GM18951 (cell line): Measurements from ENCODE around the gene SSPN.

ENCODE experiments used
- POLR2A ChIP-seq: IDR thresholded peaks from 4 replicates; pipeline ENCODE4 v1.6.1; 2011; ENCODE audit warnings: mild to moderate bottlenecking; ENCODE audit not compliant: insufficient read length, insufficient read depth; ENCODE audit errors: extremely low read depth
- in situ Hi-C: fragments of 300-500 bp; cut with MboI; formaldehyde crosslinking; loops from one replicate; pipeline ENCODE4 v1.12.0; 2022; ENCODE audit warnings: low sequenced_read_pairs, mixed read lengths, inconsistent platforms; ENCODE audit not compliant: unreplicated experiment

The SSPN gene

DNA sequence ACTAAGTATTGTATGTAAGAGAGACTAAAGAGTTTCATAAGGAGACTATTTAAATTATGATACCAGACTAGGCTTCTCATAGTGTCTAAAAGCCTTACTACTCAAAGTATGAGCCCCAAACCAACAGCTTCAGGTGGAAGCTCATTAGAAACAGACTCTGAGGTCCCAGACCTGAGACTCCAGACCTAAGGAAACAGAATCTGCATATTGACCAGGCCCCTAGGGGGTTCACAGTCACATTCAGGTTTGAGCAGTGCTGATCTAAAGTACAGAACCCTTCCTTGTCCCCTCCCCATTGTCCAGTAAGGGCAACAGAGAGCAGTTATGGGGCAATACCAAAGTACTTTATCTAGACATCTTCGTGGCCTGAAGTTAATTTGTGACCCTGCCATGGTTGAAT, 87.7 kb downstream of the SSPN start:
- TF ChIP-seq POLR2A, result no peak
- in situ Hi-C loops, result no loop called here

DNA sequence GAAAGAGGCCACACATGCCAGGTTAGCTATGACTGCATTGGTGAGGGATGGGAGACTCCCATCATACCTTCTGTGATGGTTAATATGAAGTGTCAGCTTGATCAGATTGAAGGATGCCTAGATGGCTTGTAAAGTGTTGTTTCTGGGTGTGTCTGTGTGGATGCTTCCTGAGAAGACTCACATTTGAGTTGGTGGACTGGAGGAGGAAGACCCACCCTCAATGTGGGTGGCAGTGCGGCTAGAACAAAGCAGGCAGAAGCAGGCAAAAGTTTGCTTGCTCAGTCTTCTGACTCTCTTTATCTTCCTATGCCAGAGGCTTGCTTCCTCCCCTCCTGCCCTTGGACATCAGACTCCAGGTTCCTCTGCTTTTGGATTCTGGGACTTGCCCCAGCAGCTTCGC, 88.2 kb downstream of the SSPN start:
- TF ChIP-seq POLR2A, result no peak
- in situ Hi-C loops, result no loop called here

- in situ Hi-C loops, result no loop called here
- TF ChIP-seq POLR2A, result no peak
These were observed 90.0 kb downstream of the SSPN start for GRCh38 chr12:26285401-26285800.

- TF ChIP-seq POLR2A, result no peak
- in situ Hi-C loops, result no loop called here
These were observed 90.8 kb downstream of the SSPN start for GRCh38 chr12:26286186-26286585.

DNA sequence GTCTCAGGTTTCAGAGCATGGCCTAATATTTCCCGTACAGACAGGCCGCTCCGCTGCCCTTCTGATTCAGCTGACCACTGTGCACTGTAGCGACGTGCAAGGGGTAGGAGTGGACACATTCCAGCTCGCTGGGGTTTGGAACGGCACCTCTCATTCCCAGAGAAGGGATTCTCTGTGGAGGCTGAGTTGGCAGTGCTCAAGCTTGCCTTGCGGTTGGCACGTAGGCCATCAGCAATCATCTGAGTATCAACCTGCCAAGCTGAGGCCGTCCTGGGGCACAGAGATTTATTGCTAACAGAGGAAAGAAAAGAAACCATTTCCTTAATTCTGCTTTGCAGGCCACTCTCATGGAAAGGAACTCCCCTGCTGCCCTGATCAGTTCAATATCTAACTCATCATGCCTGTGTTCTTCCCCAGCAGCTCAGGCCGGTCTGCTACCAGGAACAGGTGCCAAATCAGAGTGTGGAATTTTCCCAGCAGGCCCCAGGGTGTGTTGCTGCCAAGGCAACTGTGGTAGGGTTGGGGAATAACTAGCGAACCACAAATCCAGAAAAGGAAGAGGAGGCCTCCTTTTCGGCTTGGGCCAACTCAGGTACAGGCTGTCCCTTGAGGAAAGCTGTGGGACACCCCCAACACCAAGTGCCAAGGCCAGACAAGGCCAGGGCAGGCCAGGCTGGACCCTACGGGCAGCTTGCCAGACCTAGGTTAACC, 92.5 kb downstream of the SSPN start:
- TF ChIP-seq POLR2A, result no peak
- in situ Hi-C loops, result no loop called here

- in situ Hi-C loops, result no loop called here
These were observed 95.2 kb downstream of the SSPN start for GRCh38 chr12:26290565-26290964.

DNA sequence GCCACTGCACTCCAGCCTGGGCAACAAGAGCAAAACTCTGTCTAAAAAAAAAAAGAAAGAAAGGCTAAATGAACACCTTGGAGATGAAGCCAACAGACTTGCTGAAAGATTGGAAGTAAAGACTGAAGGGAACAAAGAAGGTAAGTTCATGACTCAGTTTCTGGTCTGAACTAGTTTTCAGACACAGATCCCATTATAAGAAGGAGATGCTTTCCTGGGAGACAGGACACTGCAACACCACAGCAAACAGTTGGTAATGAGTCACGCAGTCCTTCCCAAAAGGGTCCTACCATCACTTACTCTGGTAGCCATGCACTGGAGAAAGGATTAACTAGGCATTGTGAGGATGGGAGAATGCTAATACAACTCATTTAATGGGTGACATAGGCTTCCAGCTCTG, 97.2 kb downstream of the SSPN start:
- in situ Hi-C loops, result no loop called here
- no peak for TF ChIP-seq POLR2A

More at GRCh38 chr12:26290565-26290964, 95.2 kb downstream of the SSPN start:
- TF ChIP-seq POLR2A, result no peak

DNA sequence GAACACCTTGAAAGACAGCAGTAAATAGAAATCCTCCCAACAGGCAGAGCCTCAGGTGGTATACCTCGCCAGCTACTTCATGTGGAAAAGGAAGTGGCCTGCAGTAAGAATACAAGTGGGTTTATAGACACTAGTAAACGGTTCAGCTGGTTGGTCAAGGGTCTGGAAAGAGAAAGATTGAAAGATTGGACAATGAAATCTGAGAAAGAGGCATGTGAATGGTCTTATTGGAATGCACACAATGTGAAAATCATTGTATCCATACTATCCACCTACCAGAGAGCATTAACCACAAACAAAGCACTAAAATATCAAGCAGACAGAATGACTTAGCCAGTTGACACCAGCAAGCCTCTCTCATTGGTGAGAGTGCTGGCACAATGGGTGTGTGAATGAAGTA, 98.2 kb downstream of the SSPN start:
- in situ Hi-C loops, result no loop called here
- TF ChIP-seq POLR2A, result no peak

GRCh38 chr12:26295001-26295400, 99.6 kb downstream of the SSPN start:
- no peak for TF ChIP-seq POLR2A
- in situ Hi-C loops, result no loop called here

- in situ Hi-C loops, result no loop called here
- TF ChIP-seq POLR2A, result no peak
These were observed 102.2 kb downstream of the SSPN start for GRCh38 chr12:26297396-26298070.

- no peak for TF ChIP-seq POLR2A
- in situ Hi-C loops, result no loop called here
These were observed 103.6 kb downstream of the SSPN start for GRCh38 chr12:26298785-26299621.

GRCh38 chr12:26299751-26300150, 104.4 kb downstream of the SSPN start:
- TF ChIP-seq POLR2A, result no peak
- in situ Hi-C loops, result no loop called here
